ENCODE data around the gene SORD.

DNA sequence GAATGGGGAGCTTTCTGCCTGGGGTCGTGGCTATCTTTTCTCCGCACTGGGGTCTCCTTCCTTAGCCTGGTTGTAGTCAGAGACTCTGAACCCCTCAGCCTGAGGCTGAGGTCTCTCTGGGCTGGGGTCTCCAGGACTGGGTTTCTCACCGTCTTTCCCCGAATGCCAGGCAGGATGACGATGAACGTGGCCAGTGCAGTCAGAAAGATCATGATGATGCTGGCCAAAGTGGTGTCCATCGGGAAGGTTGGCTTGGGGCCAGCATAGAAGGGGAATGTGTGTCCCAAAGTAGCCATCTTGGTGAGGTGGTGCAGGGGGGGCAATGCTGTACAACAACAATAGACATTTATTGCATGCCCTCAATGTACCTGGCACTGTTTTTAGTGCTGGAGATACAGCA lies 99.7 kb downstream of the SORD start:
- no peak for TF ChIP-seq CEBPB (IDR thresholded peaks at IDR 0.05; ENCODE audit: low read depth)
- TF ChIP-seq, protein P1, sequence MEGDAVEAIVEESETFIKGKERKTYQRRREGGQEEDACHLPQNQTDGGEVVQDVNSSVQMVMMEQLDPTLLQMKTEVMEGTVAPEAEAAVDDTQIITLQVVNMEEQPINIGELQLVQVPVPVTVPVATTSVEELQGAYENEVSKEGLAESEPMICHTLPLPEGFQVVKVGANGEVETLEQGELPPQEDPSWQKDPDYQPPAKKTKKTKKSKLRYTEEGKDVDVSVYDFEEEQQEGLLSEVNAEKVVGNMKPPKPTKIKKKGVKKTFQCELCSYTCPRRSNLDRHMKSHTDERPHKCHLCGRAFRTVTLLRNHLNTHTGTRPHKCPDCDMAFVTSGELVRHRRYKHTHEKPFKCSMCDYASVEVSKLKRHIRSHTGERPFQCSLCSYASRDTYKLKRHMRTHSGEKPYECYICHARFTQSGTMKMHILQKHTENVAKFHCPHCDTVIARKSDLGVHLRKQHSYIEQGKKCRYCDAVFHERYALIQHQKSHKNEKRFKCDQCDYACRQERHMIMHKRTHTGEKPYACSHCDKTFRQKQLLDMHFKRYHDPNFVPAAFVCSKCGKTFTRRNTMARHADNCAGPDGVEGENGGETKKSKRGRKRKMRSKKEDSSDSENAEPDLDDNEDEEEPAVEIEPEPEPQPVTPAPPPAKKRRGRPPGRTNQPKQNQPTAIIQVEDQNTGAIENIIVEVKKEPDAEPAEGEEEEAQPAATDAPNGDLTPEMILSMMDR (IDR thresholded peaks at IDR 0.05 in 2 of 3, conservative IDR thresholded peaks at IDR 0.05 in 1 of 3; ENCODE audit: borderline replicate concordance in 1 of 3, insufficient read depth in 1 of 3, low read depth in 2 of 3, low read length in 2 of 3), result no peak
- no peak for TF ChIP-seq ZNF274 (IDR thresholded peaks at IDR 0.05; ENCODE audit: low read depth, low read length)

Measured in HCT116 (cell line).